Upper lobe of left lung (tissue), 6 donors: ENCODE data around the gene NT5DC1. TPM values are rescaled to one million over a fixed set of nuclear protein-coding genes. Genes with fewer than 3 reads are reported as not detected.

Experiments
- ATAC-seq, 2 donors: fragments of 200-7000 bp; cut with Tn5 transposase; one replicate each; pipeline ENCODE4 v1.9.1; 2022; ENCODE audit warnings: mild to moderate bottlenecking in 2 of 2, moderate library complexity in 2 of 2; ENCODE audit not compliant: low FRiP score in 2 of 2
- DNase-seq, 2 donors: peaks; one replicate each; pipeline ENCODE4 v3.0.0-alpha.2; 2019 to 2020
- H3K27ac ChIP-seq, 4 donors: fragments of 200-600 bp; sonication (generic); one replicate each; pipeline ENCODE4 v1.5.1; 2016 to 2019
- H3K27me3 ChIP-seq, 4 donors: fragments of 200-600 bp; sonication (generic); one replicate each; pipeline ENCODE4 v1.5.1; 2017 to 2019
- H3K36me3 ChIP-seq, 4 donors: fragments of 200-600 bp; sonication (generic); one replicate each; pipeline ENCODE4 v1.5.1; 2016 to 2019
- H3K4me1 ChIP-seq, 4 donors: fragments of 200-600 bp; sonication (generic); one replicate each; pipeline ENCODE4 v1.5.1; 2018 to 2019
- H3K4me3 ChIP-seq, 4 donors: fragments of 200-600 bp; sonication (generic); one replicate each; pipeline ENCODE4 v1.5.1; 2017 to 2019; ENCODE audit warnings: mild to moderate bottlenecking in 2 of 4, moderate library complexity in 1 of 4
- H3K9me3 ChIP-seq, 4 donors: fragments of 200-600 bp; sonication (generic); one replicate each; pipeline ENCODE4 v1.5.1; 2018 to 2019
- CTCF ChIP-seq, 6 experiments: fragments of 450-650 bp in 4 of 6; fragments of 200-600 bp in 2 of 6; sonication (generic) in 2 of 6; IDR thresholded peaks; one replicate each; pipeline ENCODE4 v1.5.1; 2016 to 2019; ENCODE audit warnings: antibody characterized with exemption in 6 of 6
- EP300 ChIP-seq, 4 donors: sonication (generic); formaldehyde crosslinking; IDR thresholded peaks; one replicate each; pipeline ENCODE4 v1.5.1; 2017; ENCODE audit warnings: antibody characterized with exemption in 4 of 4, control low read depth in 2 of 4
- POLR2A ChIP-seq, 4 donors: fragments of 450-650 bp; IDR thresholded peaks; one replicate each; pipeline ENCODE4 v1.5.1; 2016 to 2017; ENCODE audit warnings: antibody characterized with exemption in 4 of 4, mild to moderate bottlenecking in 2 of 4
- POLR2AphosphoS5 ChIP-seq, 2 donors: sonication (generic); formaldehyde crosslinking; IDR thresholded peaks; one replicate each; pipeline ENCODE4 v1.5.1; 2017; ENCODE audit warnings: antibody characterized with exemption in 2 of 2
- WGBS, 2 donors: methylation state at CpG; one replicate each; pipeline ENCODE4 v1.1.5; 2017 to 2018; 5-methylcytosine and 5-hydroxymethylcytosine counted together
- total RNA-seq, 6 donors: library from RNA; depleted of rRNA in 4 of 6; stranded (reverse); fragments of >200 nt in 4 of 6; gene quantifications; one replicate each; pipeline versions ENCODE4 v1.1.0 to v1.2.1, GENCODE V29; 2016 to 2021
- donor health status: DM: no; HTN: no; CAD: no; lungs with moderate emphysema.
- donor health status: DM: no; HTN: yes; CAD: no; lungs with severe emphysema.

Gene NT5DC1
- total RNA-seq, 6 donors from 2014 or later: 5.4 to 55.6 (median 28.8) TPM

DNA sequence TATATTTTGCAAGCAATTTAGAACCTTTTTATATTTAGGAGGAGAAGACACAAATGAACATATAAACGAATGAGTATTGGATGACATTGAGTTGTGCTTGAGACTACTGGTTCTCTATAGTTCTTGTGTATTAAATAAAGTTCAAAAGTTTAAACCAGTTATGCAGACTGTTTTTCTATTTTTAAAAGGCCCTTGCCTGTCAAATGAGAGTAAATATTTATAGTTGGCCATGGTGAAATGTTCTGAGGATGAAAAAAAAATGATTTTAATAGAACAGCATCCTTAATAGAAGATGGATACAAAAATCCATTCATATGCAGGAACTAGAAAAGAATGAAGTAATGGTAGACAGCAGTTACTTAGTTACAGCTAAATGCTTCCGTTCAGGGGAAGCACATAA, 88.8 kb downstream of the NT5DC1 start:
- Histone ChIP-seq H3K27ac (no peak overlapping the region), H3K4me1 (peaks cover 8 to 12% (median 10%) of the 10 kb centered on the region in 4 donors), H3K4me3 (no peak overlapping the region), H3K36me3 (no peaks in the 10 kb centered on the region), H3K9me3 (no peaks in the 10 kb centered on the region), H3K27me3 (no peaks in the 10 kb centered on the region)
- WGBS, 2 donors: 60 to 67% methylated on average over 2 of the region's 2 CpGs
- TF ChIP-seq POLR2AphosphoS5 (IDR thresholded peaks at IDR 0.05) (no peak), CTCF (IDR thresholded peaks at IDR 0.05) (no peak), POLR2A (IDR thresholded peaks at IDR 0.05) (no peak), EP300 (IDR thresholded peaks at IDR 0.05) (no peak)
- DNase-seq (no peak), ATAC-seq (no peak)

DNA sequence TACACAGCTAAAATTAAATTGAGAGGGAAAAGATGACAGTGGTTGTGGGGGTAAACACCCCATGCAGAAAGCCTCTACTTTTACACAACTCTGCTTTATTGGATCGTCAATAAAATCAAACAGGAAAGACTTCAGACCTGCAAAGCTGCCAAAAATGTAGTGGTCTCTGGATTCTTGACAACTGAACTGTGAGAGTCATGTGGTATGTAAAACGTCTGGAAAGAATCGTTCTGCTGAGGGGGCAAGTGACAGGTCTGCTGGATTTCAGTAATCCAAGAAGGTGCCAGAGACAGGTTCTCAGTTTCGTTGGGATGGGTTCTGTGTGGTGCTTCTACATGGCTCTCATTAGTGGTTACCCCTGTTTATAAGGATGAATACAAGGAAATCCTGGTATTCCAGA, 89.9 kb downstream of the NT5DC1 start:
- peaks cover 8 to 12% (median 10%) of the 10 kb centered on the region in 4 donors for H3K4me1 ChIP-seq
- no peaks in the 10 kb centered on the region for H3K9me3 ChIP-seq
- H3K27ac ChIP-seq: no peak overlapping the region
- 30 to 52% methylated on average over 4 of the region's 4 CpGs for WGBS, 2 donors
- DNase-seq: no peak
- TF ChIP-seq EP300 (IDR thresholded peaks at IDR 0.05): no peak
- TF ChIP-seq POLR2A (IDR thresholded peaks at IDR 0.05): no peak
- TF ChIP-seq CTCF (IDR thresholded peaks at IDR 0.05): no peak
- no peak for TF ChIP-seq POLR2AphosphoS5 (IDR thresholded peaks at IDR 0.05)
- H3K36me3 ChIP-seq: no peaks in the 10 kb centered on the region
- no peak for ATAC-seq
- H3K27me3 ChIP-seq: no peaks in the 10 kb centered on the region
- H3K4me3 ChIP-seq: no peak overlapping the region

DNA sequence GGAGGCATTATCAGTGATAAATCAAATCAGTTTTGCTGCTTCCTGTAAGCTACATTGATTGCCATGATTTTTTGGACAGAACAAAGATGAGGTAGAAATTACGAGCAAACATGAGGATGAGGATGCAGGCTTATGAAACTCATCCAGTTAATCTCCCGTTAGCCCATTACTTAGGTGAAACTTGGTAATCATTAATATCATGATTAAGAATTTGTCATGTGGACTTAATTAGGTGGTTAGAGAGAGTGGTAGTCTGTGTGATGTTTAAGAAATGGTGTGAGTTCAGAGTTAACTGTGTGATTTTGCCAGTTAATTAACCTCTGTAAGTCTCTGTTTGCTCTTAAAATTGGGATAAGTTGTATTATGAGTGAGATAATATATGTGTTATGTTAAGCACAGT, 91.2 kb downstream of the NT5DC1 start:
- no peaks in the 10 kb centered on the region for H3K27me3 ChIP-seq
- peaks cover 8 to 12% (median 10%) of the 10 kb centered on the region in 4 donors for H3K4me1 ChIP-seq
- no peak for DNase-seq
- no peak overlapping the region for H3K27ac ChIP-seq
- 87 to 96% methylated on average over 2 of the region's 2 CpGs for WGBS, 2 donors
- ATAC-seq: no peak
- TF ChIP-seq POLR2AphosphoS5 (IDR thresholded peaks at IDR 0.05) (no peak), POLR2A (IDR thresholded peaks at IDR 0.05) (no peak), EP300 (IDR thresholded peaks at IDR 0.05) (no peak), CTCF (IDR thresholded peaks at IDR 0.05) (no peak)
- no peak overlapping the region for H3K4me3 ChIP-seq
- H3K36me3 ChIP-seq: no peaks in the 10 kb centered on the region
- H3K9me3 ChIP-seq: no peaks in the 10 kb centered on the region

GRCh38 chr6:116192786-116193185, 92.1 kb downstream of the NT5DC1 start:
- Histone ChIP-seq H3K4me3 (no peak overlapping the region), H3K27me3 (no peaks in the 10 kb centered on the region), H3K36me3 (no peaks in the 10 kb centered on the region), H3K4me1 (peaks cover 8 to 12% (median 10%) of the 10 kb centered on the region in 4 donors), H3K27ac (no peak overlapping the region), H3K9me3 (no peaks in the 10 kb centered on the region)
- DNase-seq (no peak), ATAC-seq (no peak)
- TF ChIP-seq POLR2AphosphoS5 (IDR thresholded peaks at IDR 0.05) (no peak), EP300 (IDR thresholded peaks at IDR 0.05) (no peak), POLR2A (IDR thresholded peaks at IDR 0.05) (no peak), CTCF (IDR thresholded peaks at IDR 0.05) (no peak)
- 56 to 60% methylated on average over 3 of the region's 3 CpGs for WGBS, 2 donors

- TF ChIP-seq EP300 (IDR thresholded peaks at IDR 0.05) (no peak), POLR2AphosphoS5 (IDR thresholded peaks at IDR 0.05) (no peak), POLR2A (IDR thresholded peaks at IDR 0.05) (no peak), CTCF (IDR thresholded peaks at IDR 0.05) (no peak)
- no peaks in the 10 kb centered on the region for H3K27me3 ChIP-seq
- H3K4me1 ChIP-seq: peaks cover 0 to 5% (median 1%) of the 10 kb centered on the region in 4 donors
- no peaks in the 10 kb centered on the region for H3K36me3 ChIP-seq
- 85 to 90% methylated on average over 3 of the region's 3 CpGs for WGBS, 2 donors
- no peak overlapping the region for H3K4me3 ChIP-seq
- H3K27ac ChIP-seq: no peak overlapping the region
- no peak for ATAC-seq
- no peak for DNase-seq
- no peaks in the 10 kb centered on the region for H3K9me3 ChIP-seq
These were observed 96.2 kb downstream of the NT5DC1 start for GRCh38 chr6:116196841-116197240.
